ENCODE measurements around the gene CACNA2D3.
A peak's percentile ranks its signal among the peaks of the same experiment; 100 is the strongest.

CACNA2D3 gene

DNA sequence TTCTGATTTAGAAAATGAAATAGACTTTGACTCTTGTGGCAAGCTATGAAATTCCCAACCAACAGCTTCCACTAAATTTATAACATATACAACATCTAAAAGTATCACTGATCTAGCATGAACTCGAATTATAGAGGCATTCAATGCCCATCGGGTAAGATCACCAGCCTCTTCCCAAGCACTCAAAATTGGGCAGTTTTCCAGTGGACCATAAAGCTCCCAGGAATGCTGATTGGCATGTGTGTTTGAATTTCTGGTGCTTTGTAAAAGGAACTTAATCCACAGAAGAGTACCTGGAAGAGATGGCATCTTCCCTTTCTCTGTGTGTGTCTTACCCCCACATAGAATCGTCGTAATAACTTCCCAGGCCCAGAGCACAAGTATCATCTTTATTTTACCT lies 795.5 kb downstream of the CACNA2D3 start:
- Histone ChIP-seq H3K4me3 (ENCODE audit: low read length) (no peak overlapping the region), H3K27ac (ENCODE audit: low read depth, low read length) (no peak overlapping the region), H4K5ac (ENCODE audit: low read length) (no peak overlapping the region), H3K56ac (ENCODE audit: low read length) (no peak overlapping the region), H2BK15ac (replicated peaks; ENCODE audit: low read depth) (no peak overlapping the region), H3K79me2 (ENCODE audit: control insufficient read depth, insufficient read depth, low read length) (no peaks in the 10 kb centered on the region), H4K8ac (ENCODE audit: low read depth, low read length) (no peak overlapping the region), H3K79me1 (ENCODE audit: low read length) (no peaks in the 10 kb centered on the region), H3K18ac (ENCODE audit: low read length) (no peak overlapping the region), H3K27me3 (ENCODE audit: insufficient read depth, low read length, poor library complexity) (no peaks in the 10 kb centered on the region), H2BK5ac (ENCODE audit: low read length) (no peak overlapping the region), H3K23ac (ENCODE audit: low read length) (no peak overlapping the region), H3K9ac (ENCODE audit: low read length) (no peak overlapping the region), H3K4ac (ENCODE audit: low read depth, low read length) (no peak overlapping the region), H3K4me2 (ENCODE audit: low read length) (no peak overlapping the region), H2AK5ac (ENCODE audit: low read length) (no peak overlapping the region), H3K4me1 (ENCODE audit: control insufficient read depth, low read depth, low read length) (no peaks in the 10 kb centered on the region), H2BK120ac (ENCODE audit: low read depth, low read length) (no peak overlapping the region), H3K36me3 (ENCODE audit: control insufficient read depth, insufficient read depth, low read length) (no peaks in the 10 kb centered on the region)
- no CpG with 5 or more reads among the region's 4 CpGs for WGBS (ENCODE audit: extremely low coverage, insufficient coverage, low lambda C conversion rate)
- DNase-seq = no peak

DNA sequence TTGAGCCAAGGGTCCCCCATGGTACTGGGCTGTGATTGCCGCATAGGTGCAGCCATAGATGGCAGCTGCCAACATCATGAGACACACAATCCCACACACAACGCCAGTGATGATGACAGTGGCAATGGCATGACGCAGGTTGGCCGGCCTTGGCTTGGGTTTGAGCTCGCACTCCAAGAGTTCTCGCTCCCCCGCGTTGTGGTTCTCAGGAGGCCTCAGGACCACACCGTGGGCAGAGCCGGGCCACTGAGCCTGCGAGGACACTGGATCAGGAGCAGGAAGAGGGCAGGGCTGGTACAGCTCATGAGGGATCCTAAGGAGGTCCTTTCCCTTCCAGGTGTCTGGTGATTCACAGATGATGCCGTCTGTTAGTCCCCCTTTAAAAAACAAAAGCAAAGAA lies 796.2 kb downstream of the CACNA2D3 start:
- Histone ChIP-seq H3K4me2 (ENCODE audit: low read length) (no peak overlapping the region), H4K8ac (ENCODE audit: low read depth, low read length) (no peak overlapping the region), H3K4me1 (ENCODE audit: control insufficient read depth, low read depth, low read length) (no peaks in the 10 kb centered on the region), H3K18ac (ENCODE audit: low read length) (no peak overlapping the region), H4K5ac (ENCODE audit: low read length) (no peak overlapping the region), H2AK5ac (ENCODE audit: low read length) (no peak overlapping the region), H2BK5ac (ENCODE audit: low read length) (no peak overlapping the region), H2BK120ac (ENCODE audit: low read depth, low read length) (no peak overlapping the region), H3K36me3 (ENCODE audit: control insufficient read depth, insufficient read depth, low read length) (no peaks in the 10 kb centered on the region), H3K4ac (ENCODE audit: low read depth, low read length) (no peak overlapping the region), H3K27ac (ENCODE audit: low read depth, low read length) (no peak overlapping the region), H3K23ac (ENCODE audit: low read length) (no peak overlapping the region), H3K79me2 (ENCODE audit: control insufficient read depth, insufficient read depth, low read length) (no peaks in the 10 kb centered on the region), H3K9ac (ENCODE audit: low read length) (no peak overlapping the region), H3K27me3 (ENCODE audit: insufficient read depth, low read length, poor library complexity) (no peaks in the 10 kb centered on the region), H3K79me1 (ENCODE audit: low read length) (no peaks in the 10 kb centered on the region), H3K4me3 (ENCODE audit: low read length) (no peak overlapping the region), H2BK15ac (replicated peaks; ENCODE audit: low read depth) (no peak overlapping the region), H3K56ac (ENCODE audit: low read length) (no peak overlapping the region)
- no peak for DNase-seq
- WGBS (ENCODE audit: extremely low coverage, insufficient coverage, low lambda C conversion rate) = no CpG with 5 or more reads among the region's 12 CpGs

DNA sequence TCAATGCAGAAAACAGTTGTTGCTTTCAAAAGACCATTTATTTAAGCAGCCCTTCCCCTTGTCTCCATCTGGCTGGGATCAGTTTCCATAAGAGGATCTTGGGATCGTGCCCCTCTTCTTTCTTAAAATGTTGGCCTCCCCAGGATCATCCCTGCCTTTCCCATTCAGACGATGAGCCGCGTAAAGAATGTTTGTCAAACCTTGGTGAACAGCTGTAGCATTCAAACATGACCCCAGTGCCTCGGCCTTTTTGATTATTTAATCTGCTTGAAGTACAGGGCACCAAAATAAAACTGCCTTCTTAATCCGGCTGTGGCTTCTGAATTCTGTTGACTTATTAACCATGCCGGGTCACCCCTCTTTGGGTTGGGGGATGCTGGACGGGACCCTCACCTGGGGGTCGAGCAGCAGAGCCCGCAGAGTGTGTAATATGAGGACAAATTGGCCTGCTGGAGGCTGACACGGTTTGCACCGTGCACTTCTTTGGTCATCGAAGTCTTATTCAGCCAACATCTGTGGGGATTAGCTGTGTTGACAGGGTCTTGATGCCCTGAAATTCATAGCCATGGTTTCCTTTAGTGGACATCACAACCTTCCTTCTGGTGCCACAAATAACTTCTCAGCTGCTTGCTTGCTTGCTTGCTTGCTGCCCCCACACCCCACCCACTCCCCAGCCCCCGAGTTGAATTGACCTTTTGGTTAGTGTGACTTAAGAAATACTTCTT lies 805.9 kb downstream of the CACNA2D3 start, which contains the start of gene LRTM1:
LRTM1 (minus strand) TSS at position 14 of the 725 bp plus-strand sequence. CDS start 148 bp downstream, outside the sequence.
- Histone ChIP-seq H3K4me3 (ENCODE audit: low read length) (no peak within 1 kb of the TSS), H3K4me2 (ENCODE audit: low read length) (no peak within 1 kb of the TSS), H3K79me1 (ENCODE audit: low read length) (no peaks in the 10 kb centered on the region), H3K9ac (ENCODE audit: low read length) (no peak within 1 kb of the TSS), H4K8ac (ENCODE audit: low read depth, low read length) (no peak within 1 kb of the TSS), H3K4ac (ENCODE audit: low read depth, low read length) (no peak within 1 kb of the TSS), H2BK15ac (replicated peaks; ENCODE audit: low read depth) (no peak within 1 kb of the TSS), H4K5ac (ENCODE audit: low read length) (no peak within 1 kb of the TSS), H2BK5ac (ENCODE audit: low read length) (no peak within 1 kb of the TSS), H2BK120ac (ENCODE audit: low read depth, low read length) (peak within 1 kb of the TSS; percentile 89), H3K4me1 (ENCODE audit: control insufficient read depth, low read depth, low read length) (no peaks in the 10 kb centered on the region), H3K79me2 (ENCODE audit: control insufficient read depth, insufficient read depth, low read length) (no peaks in the 10 kb centered on the region), H3K27ac (ENCODE audit: low read depth, low read length) (no peak within 1 kb of the TSS), H3K23ac (ENCODE audit: low read length) (no peak within 1 kb of the TSS), H3K36me3 (ENCODE audit: control insufficient read depth, insufficient read depth, low read length) (no peaks in the 10 kb centered on the region), H2AK5ac (ENCODE audit: low read length) (no peak within 1 kb of the TSS), H3K27me3 (ENCODE audit: insufficient read depth, low read length, poor library complexity) (no peaks in the 10 kb centered on the region), H3K18ac (ENCODE audit: low read length) (no peak within 1 kb of the TSS), H3K56ac (ENCODE audit: low read length) (no peak within 1 kb of the TSS)
- DNase-seq = no peak
- WGBS (ENCODE audit: extremely low coverage, insufficient coverage, low lambda C conversion rate) = no CpG with 5 or more reads among the region's 14 CpGs

- no peak overlapping the region for H3K23ac ChIP-seq (ENCODE audit: low read length)
- no peak overlapping the region for H3K56ac ChIP-seq (ENCODE audit: low read length)
- H3K18ac ChIP-seq (ENCODE audit: low read length) = no peak overlapping the region
- no peak overlapping the region for H2BK5ac ChIP-seq (ENCODE audit: low read length)
- no peak overlapping the region for H4K8ac ChIP-seq (ENCODE audit: low read depth, low read length)
- H4K5ac ChIP-seq (ENCODE audit: low read length) = no peak overlapping the region
- H2BK120ac ChIP-seq (ENCODE audit: low read depth, low read length) = no peak overlapping the region
- H3K4ac ChIP-seq (ENCODE audit: low read depth, low read length) = no peak overlapping the region
- H2AK5ac ChIP-seq (ENCODE audit: low read length) = no peak overlapping the region
- whole genome bisulfite sequencing (ENCODE audit: extremely low coverage, insufficient coverage, low lambda C conversion rate) = no CpG with 5 or more reads among the region's 4 CpGs
- H3K4me2 ChIP-seq (ENCODE audit: low read length) = no peak overlapping the region
- H3K79me2 ChIP-seq (ENCODE audit: control insufficient read depth, insufficient read depth, low read length) = no peaks in the 10 kb centered on the region
- no peaks in the 10 kb centered on the region for H3K36me3 ChIP-seq (ENCODE audit: control insufficient read depth, insufficient read depth, low read length)
- H3K4me1 ChIP-seq (ENCODE audit: control insufficient read depth, low read depth, low read length) = no peaks in the 10 kb centered on the region
- no peak overlapping the region for H3K9ac ChIP-seq (ENCODE audit: low read length)
- H3K27me3 ChIP-seq (ENCODE audit: insufficient read depth, low read length, poor library complexity) = no peaks in the 10 kb centered on the region
- H3K27ac ChIP-seq (ENCODE audit: low read depth, low read length) = no peak overlapping the region
- no peaks in the 10 kb centered on the region for H3K79me1 ChIP-seq (ENCODE audit: low read length)
- H3K4me3 ChIP-seq (ENCODE audit: low read length) = no peak overlapping the region
- peak; percentile 18 for DNase-seq
- no peak overlapping the region for H2BK15ac ChIP-seq (replicated peaks; ENCODE audit: low read depth)
These were observed 808.8 kb downstream of the CACNA2D3 start for GRCh38 chr3:54931182-54931581.

DNA sequence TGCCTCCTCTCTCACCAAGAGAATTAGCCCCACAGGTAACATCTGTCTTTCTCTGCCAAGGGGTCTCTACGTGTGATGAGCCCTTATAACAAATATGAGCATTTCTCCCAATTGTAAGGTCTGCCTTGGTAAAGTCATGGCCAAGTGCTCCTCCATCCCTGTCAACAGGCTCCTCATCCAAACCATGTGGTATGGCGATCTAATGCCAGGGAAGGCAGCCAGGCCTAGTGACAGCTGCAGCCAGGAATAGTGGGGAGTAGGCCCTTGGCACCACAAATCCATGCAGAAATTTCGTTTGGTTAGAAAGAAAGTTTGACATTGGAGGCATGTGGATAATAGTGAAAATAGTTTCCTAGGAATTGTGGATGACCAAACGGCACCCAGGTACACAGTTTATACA lies 810.3 kb downstream of the CACNA2D3 start:
- Histone ChIP-seq H2AK5ac (ENCODE audit: low read length) (no peak overlapping the region), H3K36me3 (ENCODE audit: control insufficient read depth, insufficient read depth, low read length) (no peaks in the 10 kb centered on the region), H3K56ac (ENCODE audit: low read length) (no peak overlapping the region), H2BK120ac (ENCODE audit: low read depth, low read length) (no peak overlapping the region), H3K4ac (ENCODE audit: low read depth, low read length) (no peak overlapping the region), H2BK15ac (replicated peaks; ENCODE audit: low read depth) (no peak overlapping the region), H3K27me3 (ENCODE audit: insufficient read depth, low read length, poor library complexity) (no peaks in the 10 kb centered on the region), H3K79me2 (ENCODE audit: control insufficient read depth, insufficient read depth, low read length) (no peaks in the 10 kb centered on the region), H3K4me2 (ENCODE audit: low read length) (no peak overlapping the region), H2BK5ac (ENCODE audit: low read length) (no peak overlapping the region), H3K27ac (ENCODE audit: low read depth, low read length) (no peak overlapping the region), H3K9ac (ENCODE audit: low read length) (no peak overlapping the region), H3K18ac (ENCODE audit: low read length) (no peak overlapping the region), H3K23ac (ENCODE audit: low read length) (no peak overlapping the region), H4K5ac (ENCODE audit: low read length) (no peak overlapping the region), H3K4me1 (ENCODE audit: control insufficient read depth, low read depth, low read length) (no peaks in the 10 kb centered on the region), H4K8ac (ENCODE audit: low read depth, low read length) (no peak overlapping the region), H3K79me1 (ENCODE audit: low read length) (no peaks in the 10 kb centered on the region), H3K4me3 (ENCODE audit: low read length) (no peak overlapping the region)
- no CpG with 5 or more reads among the region's 4 CpGs for WGBS (ENCODE audit: extremely low coverage, insufficient coverage, low lambda C conversion rate)
- no peak for DNase-seq

DNA sequence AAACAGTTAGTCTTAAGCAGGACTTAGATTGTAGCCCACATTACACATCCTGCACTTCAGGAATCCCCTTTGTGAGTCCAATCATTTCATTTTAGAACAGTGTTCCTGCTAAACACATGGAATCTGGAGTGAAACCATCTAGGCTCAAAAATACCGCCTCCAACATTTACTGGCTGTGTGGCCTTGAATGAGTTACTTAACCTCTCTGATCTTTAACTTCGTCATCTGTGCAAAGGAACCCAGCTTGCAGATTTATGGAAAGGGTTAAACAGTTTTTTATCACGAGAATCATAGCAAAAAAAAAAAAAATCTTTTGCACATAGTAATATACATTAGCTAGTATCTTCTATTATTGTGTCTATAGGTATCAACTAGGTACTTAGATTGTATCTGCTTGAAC lies 813.5 kb downstream of the CACNA2D3 start:
- Histone ChIP-seq H3K79me1 (ENCODE audit: low read length) (no peaks in the 10 kb centered on the region), H2BK5ac (ENCODE audit: low read length) (no peak overlapping the region), H2BK120ac (ENCODE audit: low read depth, low read length) (no peak overlapping the region), H3K4me2 (ENCODE audit: low read length) (no peak overlapping the region), H3K4me3 (ENCODE audit: low read length) (no peak overlapping the region), H3K23ac (ENCODE audit: low read length) (no peak overlapping the region), H3K27me3 (ENCODE audit: insufficient read depth, low read length, poor library complexity) (no peaks in the 10 kb centered on the region), H3K4me1 (ENCODE audit: control insufficient read depth, low read depth, low read length) (no peaks in the 10 kb centered on the region), H2BK15ac (replicated peaks; ENCODE audit: low read depth) (no peak overlapping the region), H3K4ac (ENCODE audit: low read depth, low read length) (no peak overlapping the region), H4K5ac (ENCODE audit: low read length) (no peak overlapping the region), H3K56ac (ENCODE audit: low read length) (no peak overlapping the region), H3K18ac (ENCODE audit: low read length) (no peak overlapping the region), H3K9ac (ENCODE audit: low read length) (no peak overlapping the region), H2AK5ac (ENCODE audit: low read length) (no peak overlapping the region), H4K8ac (ENCODE audit: low read depth, low read length) (no peak overlapping the region), H3K27ac (ENCODE audit: low read depth, low read length) (no peak overlapping the region), H3K79me2 (ENCODE audit: control insufficient read depth, insufficient read depth, low read length) (no peaks in the 10 kb centered on the region), H3K36me3 (ENCODE audit: control insufficient read depth, insufficient read depth, low read length) (no peaks in the 10 kb centered on the region)
- no peak for DNase-seq
- no CpG with 5 or more reads among the region's 3 CpGs for WGBS (ENCODE audit: extremely low coverage, insufficient coverage, low lambda C conversion rate)
